Measurements from ENCODE around the gene SORCS2.

SORCS2 gene

DNA sequence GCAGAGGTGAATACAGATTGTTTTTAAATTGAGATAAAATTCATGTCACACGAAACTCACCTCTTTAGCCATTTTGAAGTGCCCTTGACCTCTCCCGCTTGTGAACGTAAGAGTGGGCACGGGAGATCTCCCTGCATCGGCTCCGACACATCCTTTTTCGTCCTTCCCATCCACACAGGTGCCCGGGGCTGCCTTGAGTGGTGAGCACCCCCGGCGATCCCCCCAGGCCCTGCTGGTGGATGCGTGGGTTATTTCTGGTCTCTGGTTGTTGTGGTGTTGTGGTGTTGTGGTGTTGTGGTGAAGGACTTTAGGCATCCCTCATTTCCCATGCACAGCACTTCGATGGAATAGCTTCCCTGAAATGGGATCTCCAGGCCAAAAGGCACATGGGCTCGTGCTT, 196.3 kb downstream of the SORCS2 start:
- no peak for DNase-seq (ENCODE audit: low read depth in 2 of 2)
- no peak overlapping the region for H3K4me3 ChIP-seq (replicated peaks in 1 of 2; ENCODE audit: low read depth in 2 of 2, low read length in 2 of 2)
- TF ChIP-seq, protein P1, sequence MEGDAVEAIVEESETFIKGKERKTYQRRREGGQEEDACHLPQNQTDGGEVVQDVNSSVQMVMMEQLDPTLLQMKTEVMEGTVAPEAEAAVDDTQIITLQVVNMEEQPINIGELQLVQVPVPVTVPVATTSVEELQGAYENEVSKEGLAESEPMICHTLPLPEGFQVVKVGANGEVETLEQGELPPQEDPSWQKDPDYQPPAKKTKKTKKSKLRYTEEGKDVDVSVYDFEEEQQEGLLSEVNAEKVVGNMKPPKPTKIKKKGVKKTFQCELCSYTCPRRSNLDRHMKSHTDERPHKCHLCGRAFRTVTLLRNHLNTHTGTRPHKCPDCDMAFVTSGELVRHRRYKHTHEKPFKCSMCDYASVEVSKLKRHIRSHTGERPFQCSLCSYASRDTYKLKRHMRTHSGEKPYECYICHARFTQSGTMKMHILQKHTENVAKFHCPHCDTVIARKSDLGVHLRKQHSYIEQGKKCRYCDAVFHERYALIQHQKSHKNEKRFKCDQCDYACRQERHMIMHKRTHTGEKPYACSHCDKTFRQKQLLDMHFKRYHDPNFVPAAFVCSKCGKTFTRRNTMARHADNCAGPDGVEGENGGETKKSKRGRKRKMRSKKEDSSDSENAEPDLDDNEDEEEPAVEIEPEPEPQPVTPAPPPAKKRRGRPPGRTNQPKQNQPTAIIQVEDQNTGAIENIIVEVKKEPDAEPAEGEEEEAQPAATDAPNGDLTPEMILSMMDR (IDR thresholded peaks at IDR 0.05; ENCODE audit: low read depth, low read length): no peak

DNA sequence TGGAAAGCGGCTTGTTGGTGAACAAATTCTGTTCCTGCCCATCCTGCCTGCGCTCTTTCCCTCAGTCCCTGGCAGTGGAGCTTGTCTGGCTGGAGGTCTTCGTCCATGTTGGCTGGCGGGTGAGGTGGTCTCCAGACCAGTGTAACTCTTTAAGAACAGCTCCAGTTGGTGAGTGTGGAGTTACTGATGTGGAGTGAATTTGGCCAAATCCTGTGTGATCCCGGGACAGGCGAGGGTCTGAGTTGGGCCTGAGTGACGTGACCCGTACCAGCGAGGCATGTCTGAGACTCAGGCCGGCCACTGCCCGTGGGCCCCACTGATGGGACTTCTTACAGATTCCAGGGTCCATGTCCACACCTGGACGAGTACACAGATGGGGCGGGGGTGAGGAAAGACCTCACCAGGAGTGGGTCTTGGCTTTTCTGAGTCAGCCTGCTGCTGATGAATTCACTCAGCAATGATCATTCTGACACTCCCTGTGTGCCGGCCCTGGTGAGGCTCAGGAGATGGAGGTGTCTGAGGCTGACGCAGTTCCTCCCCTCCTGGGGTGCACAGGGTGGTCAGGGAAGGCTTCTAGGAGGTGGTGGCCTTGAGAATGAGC, 196.9 kb downstream of the SORCS2 start:
- no peak for DNase-seq (ENCODE audit: low read depth in 2 of 2)

DNA sequence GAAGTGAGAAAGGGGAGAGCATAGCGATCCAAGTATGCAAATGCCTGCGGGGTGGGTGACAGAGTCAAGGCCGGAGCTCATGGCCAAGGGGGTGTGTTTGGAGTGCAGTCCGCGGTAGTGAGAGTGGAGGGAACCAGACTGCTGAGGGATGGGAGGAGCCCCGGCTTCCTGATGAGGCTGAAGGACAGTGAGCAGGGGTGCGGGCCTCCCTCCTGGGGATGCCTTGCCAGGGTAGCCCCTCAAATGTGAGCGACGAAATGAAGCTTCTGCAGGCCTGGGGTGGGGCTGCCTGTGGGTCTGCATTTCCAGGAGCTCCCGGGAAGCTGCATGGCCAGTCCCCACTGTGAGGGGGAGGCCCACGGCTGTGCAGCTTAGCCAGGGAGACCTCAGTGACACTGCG, 197.4 kb downstream of the SORCS2 start:
- DNase-seq (ENCODE audit: low read depth in 2 of 2): no peak
- TF ChIP-seq, protein P1 (IDR thresholded peaks at IDR 0.05; ENCODE audit: low read depth, low read length): no peak
- H3K4me3 ChIP-seq (replicated peaks in 1 of 2; ENCODE audit: low read depth in 2 of 2, low read length in 2 of 2): no peak overlapping the region

More for the DNA sequence above, 196.9 kb downstream of the SORCS2 start:
- no peak overlapping the region for H3K4me3 ChIP-seq (replicated peaks in 1 of 2; ENCODE audit: low read depth in 2 of 2, low read length in 2 of 2)
- TF ChIP-seq, protein P1 (IDR thresholded peaks at IDR 0.05; ENCODE audit: low read depth, low read length): no peak

DNA sequence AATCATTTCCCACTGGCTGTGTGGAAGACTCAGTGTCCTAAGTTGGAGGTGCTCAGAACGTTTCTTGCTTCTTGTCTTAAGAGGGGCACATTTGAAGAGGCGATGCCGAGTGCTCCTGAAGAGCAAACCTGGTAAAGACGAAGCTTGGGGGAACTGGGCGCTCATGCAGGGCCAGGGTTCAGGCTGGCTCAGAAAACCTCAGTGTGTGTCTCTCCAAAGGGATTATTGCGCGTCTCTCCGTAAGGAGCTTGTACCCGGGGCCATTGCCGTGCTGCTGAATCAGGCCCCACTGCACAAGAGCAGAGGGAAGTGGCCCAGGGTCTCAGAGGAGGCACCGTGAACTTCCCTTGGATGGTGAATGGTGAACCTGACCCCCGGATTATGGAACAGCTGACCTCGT, 198.0 kb downstream of the SORCS2 start:
- DNase-seq (ENCODE audit: low read depth in 2 of 2): no peak
- TF ChIP-seq, protein P1 (IDR thresholded peaks at IDR 0.05; ENCODE audit: low read depth, low read length): no peak
- H3K4me3 ChIP-seq (replicated peaks in 1 of 2; ENCODE audit: low read depth in 2 of 2, low read length in 2 of 2): no peak overlapping the region

DNA sequence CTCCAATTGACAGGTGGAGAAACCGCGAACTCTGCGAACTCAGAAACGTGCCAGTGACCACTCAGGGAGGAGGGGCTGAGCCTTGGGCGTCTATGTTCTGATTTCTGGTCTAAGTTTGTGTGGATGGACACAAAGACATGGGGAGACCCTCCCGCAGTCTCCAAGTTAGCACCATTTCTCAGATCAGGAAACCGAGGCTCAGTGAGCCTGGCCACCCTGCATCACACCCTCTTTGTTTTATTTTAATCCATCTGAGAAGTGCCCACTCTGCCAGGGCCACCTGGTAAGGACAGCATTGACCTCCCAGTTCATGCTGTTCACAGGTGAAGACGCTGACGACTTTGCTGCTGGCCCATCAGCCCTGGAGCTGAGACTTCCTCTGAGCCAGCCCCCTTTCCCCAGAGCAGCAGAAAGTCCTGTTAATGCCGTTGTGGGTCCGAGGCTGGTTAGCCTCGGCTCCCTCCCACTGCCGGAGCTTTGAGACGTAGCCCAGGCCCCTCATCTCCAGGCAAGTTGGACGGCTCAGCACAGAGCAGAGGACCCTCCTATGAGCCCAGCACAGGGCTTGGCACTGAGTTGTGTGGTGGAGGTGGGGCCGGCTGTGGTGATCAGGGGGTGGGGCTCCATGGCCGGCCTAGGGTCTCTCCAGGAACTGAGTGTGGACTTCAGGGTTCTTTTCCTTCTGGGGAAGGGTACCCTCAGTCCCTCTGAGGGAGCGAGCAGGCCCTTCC, 198.7 kb downstream of the SORCS2 start:
- H3K4me3 ChIP-seq (replicated peaks in 1 of 2; ENCODE audit: low read depth in 2 of 2, low read length in 2 of 2): no peak overlapping the region
- TF ChIP-seq, protein P1 (IDR thresholded peaks at IDR 0.05; ENCODE audit: low read depth, low read length): no peak
- DNase-seq (ENCODE audit: low read depth in 2 of 2): no peak

DNA sequence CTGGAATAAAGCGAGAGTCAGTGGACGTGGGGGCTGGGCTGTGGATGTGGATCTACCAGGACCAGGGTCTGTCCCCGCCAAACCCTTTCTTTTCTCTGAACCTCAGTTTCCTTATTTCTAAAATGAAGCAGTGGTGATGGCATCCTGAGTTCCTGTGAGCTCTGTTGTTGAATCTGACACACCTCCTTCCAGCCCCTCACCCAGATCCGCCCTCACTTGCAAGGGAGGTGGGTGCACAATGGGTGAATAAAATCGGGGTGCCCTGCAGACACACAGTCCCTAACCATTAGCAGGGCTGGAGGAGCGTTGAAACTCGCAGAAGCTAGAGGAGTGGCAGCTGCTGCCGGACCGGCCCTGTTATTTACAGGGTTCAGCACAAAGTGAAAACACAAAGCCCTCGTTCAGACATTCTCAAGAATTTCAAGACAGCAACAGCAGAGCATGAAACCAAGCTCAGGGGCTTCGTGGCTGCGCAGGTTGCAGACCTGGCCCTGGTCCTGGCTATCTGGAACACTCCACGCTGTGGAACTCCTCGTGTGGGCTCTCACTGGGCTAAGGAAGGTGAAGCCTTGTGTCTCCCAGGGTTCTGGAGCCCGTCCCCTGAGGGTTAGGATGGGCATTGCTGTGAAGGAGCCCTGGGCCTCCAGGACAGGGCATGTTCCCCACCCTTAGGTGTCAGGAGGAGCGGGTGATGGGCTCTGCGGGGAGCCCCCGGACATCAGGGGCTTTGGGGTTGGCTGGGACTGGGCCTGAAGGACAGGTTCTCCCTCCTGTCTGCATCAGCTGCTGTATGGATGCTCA, 199.5 kb downstream of the SORCS2 start:
- TF ChIP-seq, protein P1 (IDR thresholded peaks at IDR 0.05; ENCODE audit: low read depth, low read length): no peak
- DNase-seq (ENCODE audit: low read depth in 2 of 2): no peak
- no peak overlapping the region for H3K4me3 ChIP-seq (replicated peaks in 1 of 2; ENCODE audit: low read depth in 2 of 2, low read length in 2 of 2)
